ENCODE measurements around the gene ZBTB7B. TPM values are rescaled to one million over a fixed set of nuclear protein-coding genes. Genes with fewer than 3 reads are reported as not detected.
A peak's percentile ranks its signal among the peaks of the same experiment; 100 is the strongest.

The ZBTB7B gene
- polyA plus RNA-seq, 1 experiment = 8.7 TPM

- TF ChIP-seq CTCF (IDR thresholded peaks at IDR 0.05; ENCODE audit: low read depth, low read length) = peak; percentile 96
- H3K4me3 ChIP-seq (ENCODE audit: low read depth, low read length) = peak overlapping the region; percentile 45
- POLR2A ChIA-PET = interaction anchor here (0.6 to 1.5 kb wide), 6 partner anchors 10 to 459 kb away, joined by 3 to 10 read pairs (median 4); partner anchors contain the start of genes PBXIP1, SHC1 and UBE2Q1
Observed at GRCh38 chr1:155017041-155017945, 14.7 kb downstream of the ZBTB7B start.

DNA sequence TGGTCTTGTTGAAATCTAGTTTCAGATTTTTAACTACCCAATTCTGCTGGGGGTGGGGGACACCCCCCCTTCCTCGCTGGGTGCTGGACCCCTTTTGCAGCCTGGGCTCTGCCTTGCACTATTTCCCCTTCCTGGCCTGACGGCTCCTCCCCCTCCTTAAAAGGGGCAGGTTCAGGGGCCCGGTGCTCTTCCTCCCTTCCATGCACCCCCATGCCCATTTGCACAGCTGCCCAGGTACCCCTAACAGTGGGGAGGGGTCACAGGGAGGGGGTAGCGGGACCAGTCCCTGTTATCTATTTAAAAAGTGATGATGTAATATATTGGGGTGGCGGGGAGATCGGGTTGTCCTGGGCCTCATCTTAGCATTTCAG, 15.3 kb downstream of the ZBTB7B start:
- Histone ChIP-seq H3K4me3 (ENCODE audit: low read depth, low read length) (no peak overlapping the region; the same call in 1 of the 2 replicates), H3K27ac (ENCODE audit: low read depth, low read length) (no peak overlapping the region), H3K9me3 (ENCODE audit: control insufficient read depth, insufficient read depth, low read length) (no peaks in the 10 kb centered on the region), H3K27me3 (ENCODE audit: control insufficient read depth, insufficient read depth, low read length) (no peaks in the 10 kb centered on the region)
- CTCF ChIA-PET = interaction anchor here (0.5 to 3.6 kb wide), 33 partner anchors 8 to 537 kb away, joined by 3 to 38 read pairs (median 3); partner anchors contain the start of genes ADAM15, DCST1, DCST2 and EFNA3
- TF ChIP-seq CTCF (IDR thresholded peaks at IDR 0.05; ENCODE audit: low read depth, low read length) = no peak
- no peak for DNase-seq (ENCODE audit: low read depth, low spot score)
- POLR2A ChIA-PET = interaction anchor here (1.3 to 1.5 kb wide), 2 partner anchors 14 to 62 kb away, joined by 4 to 5 read pairs; partner anchors contain the start of gene PBXIP1

More at GRCh38 chr1:155017041-155017945, 14.7 kb downstream of the ZBTB7B start:
- Histone ChIP-seq H3K9me3 (ENCODE audit: control insufficient read depth, insufficient read depth, low read length) (no peaks in the 10 kb centered on the region), H3K27me3 (ENCODE audit: control insufficient read depth, insufficient read depth, low read length) (no peaks in the 10 kb centered on the region), H3K27ac (ENCODE audit: low read depth, low read length) (peak overlapping the region; percentile 61)
- CTCF ChIA-PET = interaction anchor here (0.5 to 3.6 kb wide), 37 partner anchors 9 to 537 kb away, joined by 3 to 38 read pairs (median 4); partner anchors contain the start of genes ADAM15, DCST1, DCST2 and EFNA3
- DNase-seq (ENCODE audit: low read depth, low spot score) = peak; percentile 59

DNA sequence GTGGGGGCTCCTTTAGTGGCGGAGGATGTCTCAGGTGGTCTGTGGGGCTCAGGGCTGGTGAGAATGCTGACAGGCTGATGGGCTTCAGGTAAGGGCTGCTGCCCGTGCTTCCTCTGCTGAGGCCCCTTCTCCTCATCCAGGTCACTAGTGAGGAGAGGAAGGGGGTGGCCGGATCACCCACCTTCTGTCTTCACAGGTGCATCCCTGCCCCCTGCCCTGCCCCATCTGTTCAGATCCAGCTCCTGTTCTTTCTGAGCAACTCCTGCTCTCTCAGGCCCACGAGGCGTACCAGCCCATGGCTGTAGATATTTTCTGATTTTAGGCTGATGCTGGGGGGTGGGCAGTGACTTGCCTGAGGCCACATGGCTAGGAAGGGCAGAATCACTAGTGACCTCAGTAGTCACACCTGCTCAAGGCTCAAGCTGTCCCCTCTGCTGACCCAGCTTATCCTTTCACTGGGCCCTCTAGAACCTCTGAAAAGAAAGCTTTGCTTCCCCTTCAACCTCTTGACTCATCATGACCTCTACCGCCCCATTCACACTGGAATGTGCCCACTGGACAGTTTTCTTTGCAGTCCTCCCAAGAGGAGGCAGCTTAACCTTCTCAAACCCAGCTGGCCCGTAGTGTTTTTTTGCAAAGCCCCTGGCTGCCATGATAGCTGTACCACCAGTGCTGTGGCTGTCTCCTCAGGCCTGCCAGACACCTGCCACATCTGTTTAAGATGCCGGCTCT, 16.2 kb downstream of the ZBTB7B start:
- TF ChIP-seq CTCF (IDR thresholded peaks at IDR 0.05; ENCODE audit: low read depth, low read length) = no peak
- ChIA-PET CTCF (interaction anchor here (0.6 to 3.6 kb wide), 10 partner anchors 7 to 383 kb away, joined by 3 to 38 read pairs (median 8); partner anchors contain the start of gene ADAM15), POLR2A (interaction anchor here (0.8 kb wide), 1 partner anchor 63 kb away, joined by 3 read pairs; no protein-coding TSS in a partner anchor)
- H3K9me3 ChIP-seq (ENCODE audit: control insufficient read depth, insufficient read depth, low read length) = no peaks in the 10 kb centered on the region
- no peak for DNase-seq (ENCODE audit: low read depth, low spot score)
- no peak overlapping the region for H3K27ac ChIP-seq (ENCODE audit: low read depth, low read length)
- no peak overlapping the region for H3K4me3 ChIP-seq (ENCODE audit: low read depth, low read length)
- H3K27me3 ChIP-seq (ENCODE audit: control insufficient read depth, insufficient read depth, low read length) = peaks cover 2% of the 10 kb centered on the region

DNA sequence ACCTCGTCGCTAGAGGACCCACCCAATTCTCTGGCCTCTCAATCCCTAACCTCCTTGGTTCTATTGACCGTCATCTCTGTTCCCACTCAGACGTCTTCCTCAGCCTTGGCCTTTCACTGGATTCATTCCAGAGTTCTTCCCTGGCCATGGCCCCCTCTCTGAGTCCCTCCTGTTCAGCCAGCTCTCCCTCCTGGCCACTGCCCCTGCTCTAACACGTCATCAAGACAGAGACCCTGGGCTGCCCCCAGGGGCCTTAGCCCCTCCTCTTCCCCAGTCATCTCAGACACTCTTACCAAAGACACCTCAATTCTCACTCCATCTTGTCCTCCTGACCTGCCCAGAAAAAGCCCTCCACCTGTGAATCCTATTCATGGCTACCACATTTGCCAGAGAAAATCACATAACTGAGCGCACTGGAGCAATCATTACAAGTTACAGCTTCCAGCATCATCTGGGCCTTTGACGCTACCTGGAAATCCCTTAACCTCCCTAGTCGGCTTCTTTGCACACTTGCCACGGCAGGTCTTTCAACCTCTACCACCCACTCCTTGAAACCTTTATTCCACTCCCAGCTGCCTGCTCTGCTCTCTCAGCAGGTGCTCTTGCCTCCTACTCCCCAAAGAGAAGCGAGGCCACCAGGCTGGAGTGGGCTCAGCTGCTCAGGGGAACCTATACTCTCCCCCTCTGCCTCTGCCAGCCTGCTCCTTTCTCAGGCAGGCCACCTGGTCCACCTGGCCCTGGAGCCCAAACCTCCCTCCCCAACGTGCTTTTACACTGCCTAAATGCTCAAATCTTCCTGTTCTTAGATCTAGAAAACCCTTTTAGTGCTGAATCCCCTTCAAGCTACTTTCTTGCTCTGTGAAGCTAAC, 17.0 kb downstream of the ZBTB7B start:
- Histone ChIP-seq H3K4me3 (ENCODE audit: low read depth, low read length) (no peak overlapping the region), H3K27ac (ENCODE audit: low read depth, low read length) (no peak overlapping the region), H3K9me3 (ENCODE audit: control insufficient read depth, insufficient read depth, low read length) (no peaks in the 10 kb centered on the region), H3K27me3 (ENCODE audit: control insufficient read depth, insufficient read depth, low read length) (peaks cover 5% of the 10 kb centered on the region)
- POLR2A ChIA-PET = interaction anchor here (0.8 kb wide), 1 partner anchor 64 kb away, joined by 3 read pairs; no protein-coding TSS in a partner anchor
- CTCF ChIA-PET = interaction anchor here (0.6 to 3.6 kb wide), 5 partner anchors 12 to 153 kb away, joined by 3 to 38 read pairs (median 5); partner anchors contain the start of gene KRTCAP2
- DNase-seq (ENCODE audit: low read depth, low spot score) = no peak
- no peak for TF ChIP-seq CTCF (IDR thresholded peaks at IDR 0.05; ENCODE audit: low read depth, low read length)

Measured in AG04450 (cell line).